ENCODE measurements around the gene UNK. TPM values are rescaled to one million over a fixed set of nuclear protein-coding genes. Genes with fewer than 3 reads are reported as not detected.
A peak's percentile ranks its signal among the peaks of the same experiment; 100 is the strongest.

Gene UNK
- total and polyA plus RNA-seq, 2 of the 13 experiments (the other 11 are each of a cell fraction or from before 2014, with no cell fraction given), result 31.6 to 33.0 TPM

GRCh38 chr17:75785016-75785890 lies 647 bp downstream of the UNK start (continued):
- TF ChIP-seq ZNF775 (CRISPR knock-in tag; IDR thresholded peaks at IDR 0.05; ENCODE audit: borderline replicate concordance) (no peak), ZNF607 (CRISPR knock-in tag; IDR thresholded peaks at IDR 0.05; ENCODE audit: borderline replicate concordance) (peak; percentile 84), MEIS2 (CRISPR knock-in tag; IDR thresholded peaks at IDR 0.05) (peak; percentile 69; the same call in 1 of the 2 replicates), IRX3 (CRISPR knock-in tag; IDR thresholded peaks at IDR 0.05; ENCODE audit: borderline replicate concordance, low read depth) (no peak; the same call in 1 of the 2 replicates), ZNF335 (CRISPR knock-in tag; IDR thresholded peaks at IDR 0.05) (no peak; the same call in 1 of the 2 replicates), CERS6 (CRISPR knock-in tag; IDR thresholded peaks at IDR 0.05) (no peak), EP300 (IDR thresholded peaks at IDR 0.05; ENCODE audit: low read depth in 2 of 2, low read length in 2 of 2) (peak; percentile 68 to 70; a peak in 2 of 4 replicates), EP300 (CRISPR knock-in tag; IDR thresholded peaks at IDR 0.05; ENCODE audit: borderline replicate concordance) (peak; percentile 89), ARID3A (IDR thresholded peaks at IDR 0.05; ENCODE audit: low read depth, low read length) (no peak), RARA (CRISPR knock-in tag; IDR thresholded peaks at IDR 0.05) (0 out of 2 replicates have a peak, but pooled peaks have one; percentile 25), HNRNPK (IDR thresholded peaks at IDR 0.05; ENCODE audit: low read depth, low read length, poor library complexity, severe bottlenecking) (peak; percentile 80), ZNF644 (CRISPR knock-in tag; IDR thresholded peaks at IDR 0.05; ENCODE audit: low read depth) (0 out of 2 replicates have a peak, but pooled peaks have one; percentile 19), ZSCAN29 (CRISPR knock-in tag; conservative IDR thresholded peaks at IDR 0.05) (0 out of 2 replicates have a peak, but pooled peaks have one; percentile 36), ERF (CRISPR knock-in tag; IDR thresholded peaks at IDR 0.05) (no peak), TMF1 (CRISPR knock-in tag; IDR thresholded peaks at IDR 0.05; ENCODE audit: low read depth) (no peak; the same call in 1 of the 2 replicates), GMEB2 (CRISPR knock-in tag; IDR thresholded peaks at IDR 0.05; ENCODE audit: low read depth) (no peak), GLI4 (CRISPR knock-in tag; IDR thresholded peaks at IDR 0.05; ENCODE audit: borderline replicate concordance) (peak; percentile 96; the same call in 1 of the 2 replicates), YEATS4 (CRISPR knock-in tag; IDR thresholded peaks at IDR 0.05; ENCODE audit: borderline replicate concordance) (peak; percentile 97), HDAC2 (CRISPR knock-in tag; IDR thresholded peaks at IDR 0.05) (peak; percentile 48), SIN3A (IDR thresholded peaks at IDR 0.05; ENCODE audit: borderline replicate concordance, low read depth, low read length) (0 out of 2 replicates have a peak, but pooled peaks have one; percentile 15), MED13 (CRISPR knock-in tag; IDR thresholded peaks at IDR 0.05) (peak; percentile 87; the same call in 1 of the 2 replicates), MEF2D (CRISPR knock-in tag; IDR thresholded peaks at IDR 0.05) (peak; percentile 42; the same call in 1 of the 2 replicates), PITX1 (CRISPR knock-in tag; IDR thresholded peaks at IDR 0.05) (peak; percentile 84), IRF9 (CRISPR knock-in tag; IDR thresholded peaks at IDR 0.05; ENCODE audit: borderline replicate concordance) (peak; percentile 76)

All from HepG2 (cell line).